IMR-90 (cell line): ENCODE data around the gene BANF1. TPM values are rescaled to one million over a fixed set of nuclear protein-coding genes. Genes with fewer than 3 reads are reported as not detected.
A peak's percentile ranks its signal among the peaks of the same experiment; 100 is the strongest.

Experiments used
- ATAC-seq: fragments of 200-7000 bp; cut with Tn5 transposase; 2 replicates; pipeline ENCODE4 v1.9.1; 2020; ENCODE audit warnings: low read depth, mild to moderate bottlenecking, moderate library complexity
- Bru-seq: library from RNA; stranded (reverse); fragments of 400-500 nt; gene quantifications from one replicate; lab custom pipeline; 2021; lab: Mats Ljungman, UMichigan
- BruChase-seq, 2 experiments: library from RNA; stranded (reverse); fragments of 400-500 nt; gene quantifications; one replicate each; lab custom pipeline; 2021; lab: Mats Ljungman, UMichigan
- BruUV-seq: library from RNA; stranded (reverse); fragments of 400-500 nt; replicated peaks from 2 replicates; lab custom pipeline; 2021; lab: Mats Ljungman, UMichigan
- CTCF ChIA-PET: fragments of 300-600 bp; formaldehyde crosslinking; extraction: SDS; loops from one replicate; lab custom pipeline; 2021; ENCODE audit warnings: antibody characterized with exemption; lab: Yijun Ruan, JAX
- POLR2A ChIA-PET: fragments of 300-600 bp; sonication (Branson Sonifier 250); formaldehyde crosslinking; loops from one replicate; lab custom pipeline; 2022; ENCODE audit warnings: antibody characterized with exemption; ENCODE audit not compliant: unreplicated experiment; lab: Charles Lee
- DNase-seq: peaks from one replicate; pipeline ENCODE4 v3.0.0; 2013
- H2AFZ ChIP-seq: replicated peaks from 2 replicates; pipeline ENCODE3; 2013; ENCODE audit warnings: low read length, mild to moderate bottlenecking; ENCODE audit not compliant: poor library complexity
- H2AK5ac ChIP-seq: 2 replicates; pipeline ENCODE4 v1.6.1; 2013; ENCODE audit warnings: low read depth, low read length, inconsistent platforms
- H2AK9ac ChIP-seq: replicated peaks from 2 replicates; pipeline ENCODE3; 2013; ENCODE audit warnings: mild to moderate bottlenecking, low read depth, low read length, moderate library complexity; ENCODE audit not compliant: poor library complexity
- H2BK120ac ChIP-seq: 2 replicates; pipeline ENCODE4 v1.6.1; 2013; ENCODE audit warnings: low read depth, low read length, inconsistent platforms
- H2BK15ac ChIP-seq: 3 replicates; pipeline ENCODE4 v1.6.1; 2013; ENCODE audit warnings: low read depth, low read length, inconsistent platforms
- H2BK20ac ChIP-seq: 2 replicates; pipeline ENCODE4 v1.6.1; 2013; ENCODE audit warnings: low read depth, mild to moderate bottlenecking, inconsistent platforms, low read length, moderate library complexity
- H2BK5ac ChIP-seq: 2 replicates; pipeline ENCODE4 v1.6.1; 2013; ENCODE audit warnings: mild to moderate bottlenecking, low read depth, low read length, inconsistent platforms; ENCODE audit not compliant: poor library complexity, severe bottlenecking
- H3K14ac ChIP-seq: replicated peaks from 2 replicates; pipeline ENCODE4 v1.6.1; 2013; ENCODE audit warnings: low read depth, low read length, inconsistent platforms
- H3K18ac ChIP-seq: 2 replicates; pipeline ENCODE4 v1.6.1; 2013; ENCODE audit warnings: low read depth, low read length, control low read depth
- H3K23ac ChIP-seq: 2 replicates; pipeline ENCODE4 v1.6.1; 2013; ENCODE audit warnings: low read depth, low read length, inconsistent platforms
- H3K27ac ChIP-seq: 2 replicates; pipeline ENCODE4 v1.5.1; 2013; ENCODE audit warnings: mild to moderate bottlenecking, control low read depth, low read length; ENCODE audit not compliant: insufficient read depth
- H3K27me3 ChIP-seq: 2 replicates; pipeline ENCODE4 v1.6.1; 2013; ENCODE audit warnings: low read length; ENCODE audit not compliant: control insufficient read depth, insufficient read depth
- H3K36me3 ChIP-seq: 2 replicates; pipeline ENCODE4 v1.6.1; 2013; ENCODE audit warnings: low read length, mixed read lengths; ENCODE audit not compliant: control insufficient read depth, insufficient read depth
- H3K4ac ChIP-seq: 2 replicates; pipeline ENCODE4 v1.6.1; 2013; ENCODE audit warnings: low read depth, low read length, inconsistent platforms
- H3K4me1 ChIP-seq: 2 replicates; pipeline ENCODE4 v1.6.1; 2013; ENCODE audit warnings: low read length, mixed read lengths; ENCODE audit not compliant: control insufficient read depth, insufficient read depth
- H3K4me2 ChIP-seq: 2 replicates; pipeline ENCODE4 v1.6.1; 2013; ENCODE audit warnings: low read depth, mild to moderate bottlenecking, control low read depth, low read length, moderate library complexity
- H3K4me3 ChIP-seq: 2 replicates; pipeline ENCODE4 v1.5.1; 2013; ENCODE audit warnings: low read depth, mild to moderate bottlenecking, control low read depth, low read length, moderate library complexity; ENCODE audit not compliant: insufficient read depth
- H3K56ac ChIP-seq: 2 replicates; pipeline ENCODE4 v1.6.1; 2013; ENCODE audit warnings: low read length, inconsistent platforms; ENCODE audit not compliant: insufficient read depth; ENCODE audit errors: extremely low read depth
- H3K79me1 ChIP-seq, 2 experiments: 2 replicates each; pipeline ENCODE4 v1.6.1; 2013; ENCODE audit warnings: low read length in 2 of 2, inconsistent platforms in 1 of 2, low read depth in 1 of 2
- H3K9ac ChIP-seq: 2 replicates; pipeline ENCODE4 v1.6.1; 2013; ENCODE audit warnings: low read depth, low read length, control low read depth
- H3K9me1 ChIP-seq: 2 replicates; pipeline ENCODE4 v1.6.1; 2013; ENCODE audit warnings: low read length, inconsistent platforms; ENCODE audit not compliant: insufficient read depth
- H3K9me3 ChIP-seq: 2 replicates; pipeline ENCODE4 v1.6.1; 2013; ENCODE audit warnings: low read length; ENCODE audit not compliant: control insufficient read depth, insufficient read depth
- H4K20me1 ChIP-seq: 2 replicates; pipeline ENCODE4 v1.6.1; 2013; ENCODE audit warnings: low read length, inconsistent platforms; ENCODE audit not compliant: insufficient read depth
- H4K5ac ChIP-seq: 2 replicates; pipeline ENCODE4 v1.6.1; 2013; ENCODE audit warnings: mild to moderate bottlenecking, low read depth, low read length, control low read depth
- H4K8ac ChIP-seq, 2 experiments: 2 replicates each; pipeline ENCODE4 v1.6.1; 2013; ENCODE audit warnings: low read depth in 2 of 2, low read length in 2 of 2, control low read depth in 1 of 2, inconsistent platforms in 1 of 2
- H4K91ac ChIP-seq: 2 replicates; pipeline ENCODE4 v1.6.1; 2013; ENCODE audit warnings: low read depth, low read length, inconsistent platforms; ENCODE audit not compliant: insufficient read depth
- BHLHE40 ChIP-seq: fragments of 150-350 bp; IDR thresholded peaks from 2 replicates; pipeline ENCODE4 v1.6.1; 2016; ENCODE audit warnings: mild to moderate bottlenecking, low read depth, low read length
- CHD1 ChIP-seq: IDR thresholded peaks from 2 replicates; pipeline ENCODE4 v1.6.1; 2012; ENCODE audit warnings: low read depth, low read length, improper control_type of control experiment
- ELK1 ChIP-seq: fragments of 150-350 bp; IDR thresholded peaks from 2 replicates; pipeline ENCODE4 v1.6.1; 2016; ENCODE audit warnings: low read depth, mild to moderate bottlenecking, low read length, moderate library complexity, borderline replicate concordance
- MAFK ChIP-seq: IDR thresholded peaks from 2 replicates; pipeline ENCODE4 v1.6.1; 2012; ENCODE audit warnings: low read depth, low read length, improper control_type of control experiment
- MAZ ChIP-seq: IDR thresholded peaks from 2 replicates; pipeline ENCODE4 v1.6.1; 2012; ENCODE audit warnings: low read depth, mild to moderate bottlenecking, low read length, improper control_type of control experiment, moderate library complexity, borderline replicate concordance
- MXI1 ChIP-seq: IDR thresholded peaks from 2 replicates; pipeline ENCODE4 v1.6.1; 2012; ENCODE audit warnings: low read depth, mild to moderate bottlenecking, low read length, moderate library complexity, borderline replicate concordance
- POLR2A ChIP-seq: IDR thresholded peaks from 2 replicates; pipeline ENCODE4 v1.6.1; 2012; ENCODE audit warnings: mild to moderate bottlenecking, low read depth, low read length
- RAD21 ChIP-seq: IDR thresholded peaks from 2 replicates; pipeline ENCODE4 v1.6.1; 2012; ENCODE audit warnings: low read length, improper control_type of control experiment
- USF2 ChIP-seq: fragments of 150-350 bp; IDR thresholded peaks from 2 replicates; pipeline ENCODE4 v1.6.1; 2017; ENCODE audit warnings: mild to moderate bottlenecking, antibody characterized with exemption, low read length, low read depth
- WGBS, 2 experiments: methylation state at CpG; one replicate each; pipeline versions ENCODE4 v1.1.5 to v1.1.7; 2013; ENCODE audit warnings: missing lambda C conversion rate in 2 of 2; ENCODE audit not compliant: insufficient read length in 1 of 2; ENCODE audit errors: extremely low coverage in 2 of 2; 5-methylcytosine and 5-hydroxymethylcytosine counted together
- dilution Hi-C: fragments of 300-500 bp; cut with HindIII; formaldehyde crosslinking; loops from one replicate; pipeline ENCODE4 v1.14.3; 2018; ENCODE audit warnings: low sequenced_read_pairs; ENCODE audit not compliant: unreplicated experiment
- in situ Hi-C: fragments of 300-500 bp; cut with MboI; formaldehyde crosslinking; loops from 3 replicates; pipeline ENCODE4 v1.14.3; 2019; ENCODE audit warnings: low sequenced_read_pairs, inconsistent platforms, mixed read lengths
- intact Hi-C: fragments of 100-400 bp; cut with micrococcal nuclease; formaldehyde crosslinking; loops from 2 replicates; pipeline ENCODE4 v1.10.0; 2022
- long read RNA-seq: library from polyadenylated mRNA; unstranded; transcript quantifications from one replicate; pipeline ENCODE4 v2.0.0, GENCODE V29; 2021; ENCODE audit not compliant: unreplicated experiment
- polyA plus RNA-seq, 3 experiments: library from polyadenylated mRNA; depleted of rRNA; stranded (reverse); fragments of >200 nt; gene quantifications; 2 replicates each; pipeline ENCODE4 v1.2.3, GENCODE V29; 2012; ENCODE audit warnings: low replicate concordance in 1 of 3
- total RNA-seq: library from RNA; depleted of rRNA; stranded (reverse); fragments of >200 nt; gene quantifications from 2 replicates; pipeline ENCODE4 v1.2.3, GENCODE V29; 2012; rRNA removed

Gene BANF1
- 35.0 and 36.6 TPM in 2 replicates for total RNA-seq
- polyA plus RNA-seq (2012; rRNA removed) = 242 and 249 TPM in 2 replicates
- 138 and 343 TPM in 2 replicates for polyA plus RNA-seq (2012; cell fraction: cytosol; rRNA removed)
- 38.2 and 99.5 TPM in 2 replicates for polyA plus RNA-seq (2012; cell fraction: nucleus; rRNA removed; ENCODE audit: low replicate concordance)
- Bru-seq, nascent RNA = percentile 86 among the genes with signal in this experiment
- percentile 92 among the genes with signal in this experiment for BruChase-seq, experiment 1, labeled RNA remaining after a 6-hour chase
- percentile 82 among the genes with signal in this experiment for BruChase-seq, experiment 2, labeled RNA remaining after a 2-hour chase
- long read RNA-seq, transcript BANF1-202 (3 exons, 946 nt) = minor isoform, 11 of 53 reads
- long read RNA-seq, transcript BANF1-201 (3 exons, 1,155 nt) = major isoform, 28 of 53 reads
- long read RNA-seq, partial matches to known transcripts = 4 of 53 reads
- long read RNA-seq, other reads (novel, unspliced or antisense) = 8 of 53 reads

GRCh38 chr11:66001942-66002647, at the start of gene BANF1, which contains the start of gene EIF1AD:
Gene BANF1 (plus strand): TSS chr11:66002503. CDS start chr11:66003251, 748 bp downstream.
Gene EIF1AD (minus strand): TSS chr11:66002157. CDS start chr11:66000389, 1,768 bp downstream.
- Histone ChIP-seq H3K9ac (peak within 1 kb of the TSS; percentile 97), H3K36me3 (peaks cover 36% of the 10 kb centered on the region), H3K18ac (peak within 1 kb of the TSS; percentile 87), H4K20me1 (peaks cover 11% of the 10 kb centered on the region), H3K4me2 (peak within 1 kb of the TSS; percentile 95), H4K5ac (peak within 1 kb of the TSS; percentile 97), H3K9me1 (0 out of 2 replicates have a peak, but pooled peaks cover 3% of the 10 kb centered on the region), H3K4me3 (peak within 1 kb of the TSS; percentile 71), H3K4ac (peak within 1 kb of the TSS; percentile 98), H3K27ac (peak within 1 kb of the TSS; percentile 96), H3K4me1 (no peaks in the 10 kb centered on the region), H4K91ac (peak within 1 kb of the TSS; percentile 98), H2AK5ac (peak within 1 kb of the TSS; percentile 99), H2AK9ac (peak within 1 kb of the TSS; percentile 99), H3K9me3 (no peaks in the 10 kb centered on the region), H4K8ac (peak within 1 kb of the TSS; percentile 77 to 100), H2BK120ac (peak within 1 kb of the TSS; percentile 96), H2BK15ac (peak within 1 kb of the TSS; percentile 91; the same call in 1 of the 3 replicates), H3K79me1 (peaks cover 36 to 55% of the 10 kb centered on the region in 2 experiments), H2AFZ (peak within 1 kb of the TSS; percentile 100), H2BK5ac (peak within 1 kb of the TSS; percentile 98), H3K27me3 (no peaks in the 10 kb centered on the region), H2BK20ac (peak within 1 kb of the TSS; percentile 76; the same call in 1 of the 2 replicates), H3K14ac (peak within 1 kb of the TSS; percentile 98), H3K56ac (peak within 1 kb of the TSS; percentile 95), H3K23ac (peak within 1 kb of the TSS; percentile 97)
- ChIA-PET CTCF (interaction anchor here (1.3 kb wide), 1 partner anchor 43 kb away, joined by 5 read pairs; no protein-coding TSS in a partner anchor), POLR2A (interaction anchor here (0.7 to 0.9 kb wide), 2 partner anchors 9 to 65 kb away, joined by 3 to 6 read pairs; partner anchors contain the start of gene CST6)
- in situ Hi-C loops = no loop called here
- DNase-seq (peak; percentile 98), ATAC-seq (peak; percentile 90)
- TF ChIP-seq MAFK (no peak), CHD1 (peak; percentile 31; the same call in 1 of the 2 replicates), POLR2A (peak; percentile 79), ELK1 (0 out of 2 replicates have a peak, but pooled peaks have one; percentile 27), RAD21 (no peak; the same call in 1 of the 2 replicates), MXI1 (peak; percentile 75; the same call in 1 of the 2 replicates), USF2 (0 out of 2 replicates have a peak, but pooled peaks have one; percentile 8), MAZ (peak; percentile 98), BHLHE40 (peak; percentile 23; the same call in 1 of the 2 replicates)
- 0% methylated on average over 13 of the region's 55 CpGs; no CpG with 5 or more reads in 1 of the 2 experiments for WGBS, 2 experiments
- dilution Hi-C loops = no loop called here
- BruUV-seq = no TSS peak
- intact Hi-C loops = loop anchor here (2.0 kb wide), 1 partner anchor 43 kb away; no protein-coding TSS in a partner anchor
